Sigmoid colon (tissue), 7 donors: ENCODE results near the gene APLF. TPM values are rescaled to one million over a fixed set of nuclear protein-coding genes. Genes with fewer than 3 reads are reported as not detected.
"Not testable (repeated sequence)": the region's sequence is repeated elsewhere in the genome, so short reads cannot be mapped to it uniquely, and the experiment has no call there.

ENCODE experiments used
- DNase-seq: peaks from one replicate; pipeline ENCODE4 v3.0.0-alpha.2; 2019
- H3K27ac ChIP-seq, 4 donors: fragments of 200-600 bp; sonication (generic); one replicate each; pipeline ENCODE4 v1.5.1; 2016 to 2019; ENCODE audit warnings: mild to moderate bottlenecking in 1 of 4
- H3K27me3 ChIP-seq, 3 donors: fragments of 200-600 bp; sonication (generic); one replicate each; pipeline ENCODE4 v1.5.1; 2019; ENCODE audit warnings: mild to moderate bottlenecking in 1 of 3
- H3K36me3 ChIP-seq, 4 donors: fragments of 200-600 bp; sonication (generic); one replicate each; pipeline ENCODE4 v1.5.1; 2016 to 2019
- H3K4me1 ChIP-seq, 4 donors: fragments of 200-600 bp; sonication (generic); one replicate each; pipeline ENCODE4 v1.5.1; 2017 to 2019
- H3K4me3 ChIP-seq, 4 donors: fragments of 200-600 bp; sonication (generic); one replicate each; pipeline ENCODE4 v1.5.1; 2017 to 2019; ENCODE audit warnings: mild to moderate bottlenecking in 2 of 4, moderate library complexity in 1 of 4
- H3K9me3 ChIP-seq, 4 donors: fragments of 200-600 bp in 3 of 4; sonication (generic) in 3 of 4; one replicate each; pipeline versions ENCODE4 v1.5.1 to v1.6.1; 2013 to 2019
- CTCF ChIP-seq, 4 experiments: fragments of 450-650 bp in 3 of 4; fragments of 200-600 bp in 1 of 4; IDR thresholded peaks; one replicate each; pipeline ENCODE4 v1.5.1; 2016 to 2019; ENCODE audit warnings: antibody characterized with exemption in 4 of 4, mild to moderate bottlenecking in 3 of 4, moderate library complexity in 2 of 4
- EP300 ChIP-seq, 4 donors: sonication (generic); formaldehyde crosslinking; IDR thresholded peaks; one replicate each; pipeline ENCODE4 v1.6.1; 2017; ENCODE audit warnings: antibody characterized with exemption in 4 of 4
- POLR2A ChIP-seq, 2 donors: fragments of 450-650 bp; IDR thresholded peaks; one replicate each; pipeline ENCODE4 v1.6.1; 2016; ENCODE audit warnings: antibody characterized with exemption in 2 of 2, mild to moderate bottlenecking in 2 of 2, moderate library complexity in 2 of 2
- POLR2AphosphoS5 ChIP-seq, 4 donors: sonication (generic); formaldehyde crosslinking; IDR thresholded peaks; one replicate each; pipeline ENCODE4 v1.6.1; 2017; ENCODE audit warnings: antibody characterized with exemption in 4 of 4
- WGBS, 2 donors: extraction: QIAGEN DNeasy Blood & Tissue Kit; methylation state at CpG; one replicate each; pipeline ENCODE4 v1.1.7; 2013; 5-methylcytosine and 5-hydroxymethylcytosine counted together
- intact Hi-C: fragments of 100-400 bp; cut with DNase I; formaldehyde crosslinking; loops from one replicate; pipeline ENCODE4 v1.15.1; 2023
- polyA plus RNA-seq, 3 donors: library from polyadenylated mRNA; stranded (reverse); fragments of 200-250 nt; gene quantifications; one replicate each; pipeline ENCODE4 v1.2.3, GENCODE V29; 2013
- total RNA-seq, 4 donors: library from RNA; depleted of rRNA; stranded (reverse); fragments of >200 nt; gene quantifications; one replicate each; pipeline ENCODE4 v1.1.0, GENCODE V29; 2016
- donor health status: healthy with polysubstance abuse.
- donor health status: Bipolar disorder and iron deficiency.
- donor health status: healthy.

Gene APLF
- total and polyA plus RNA-seq, 7 donors, result 0.23 to 21.7 (median 11.0) TPM

- no peak for DNase-seq
- Histone ChIP-seq H3K4me1 (no peaks in the 10 kb centered on the region), H3K36me3 (no peaks in the 10 kb centered on the region), H3K9me3 (no peaks in the 10 kb centered on the region), H3K4me3 (no peak overlapping the region), H3K27ac (no peak overlapping the region), H3K27me3 (no peaks in the 10 kb centered on the region)
- intact Hi-C loops, result loop anchor here (10.0 kb wide), 1 partner anchor 62 kb away; no protein-coding TSS in a partner anchor
- 79 to 91% methylated on average over 5 of the region's 5 CpGs for WGBS, 2 donors
- TF ChIP-seq POLR2A (IDR thresholded peaks at IDR 0.05), result no peak
Measured at GRCh38 chr2:68516051-68516955, 48.9 kb downstream of the APLF start.

- Histone ChIP-seq H3K27ac (no peak overlapping the region), H3K27me3 (no peaks in the 10 kb centered on the region), H3K4me1 (no peaks in the 10 kb centered on the region), H3K9me3 (no peaks in the 10 kb centered on the region), H3K4me3 (no peak overlapping the region), H3K36me3 (no peaks in the 10 kb centered on the region)
- WGBS, 2 donors, result 82 to 85% methylated on average over 1 of the region's 1 CpG
- no peak for DNase-seq
- TF ChIP-seq POLR2AphosphoS5 (IDR thresholded peaks at IDR 0.05) (no peak), CTCF (IDR thresholded peaks at IDR 0.05) (no peak), POLR2A (IDR thresholded peaks at IDR 0.05) (no peak), EP300 (IDR thresholded peaks at IDR 0.05) (no peak)
- intact Hi-C loops, result loop anchor here (10.0 kb wide), 1 partner anchor 64 kb away; no protein-coding TSS in a partner anchor
Measured at GRCh38 chr2:68519236-68519635, 51.9 kb downstream of the APLF start.

GRCh38 chr2:68521037-68521436, 53.7 kb downstream of the APLF start:
- Histone ChIP-seq H3K4me1 (no peaks in the 10 kb centered on the region), H3K27ac (no peak overlapping the region), H3K36me3 (no peaks in the 10 kb centered on the region), H3K4me3 (no peak overlapping the region), H3K9me3 (no peaks in the 10 kb centered on the region), H3K27me3 (no peaks in the 10 kb centered on the region)
- 73 to 81% methylated on average over 1 of the region's 1 CpG for WGBS, 2 donors
- TF ChIP-seq EP300 (IDR thresholded peaks at IDR 0.05), result no peak
- TF ChIP-seq CTCF (IDR thresholded peaks at IDR 0.05), result no peak
- no peak for TF ChIP-seq POLR2A (IDR thresholded peaks at IDR 0.05)
- no peak for TF ChIP-seq POLR2AphosphoS5 (IDR thresholded peaks at IDR 0.05)
- DNase-seq, result no peak
- intact Hi-C loops, result no loop called here

GRCh38 chr2:68526943-68527342, 59.6 kb downstream of the APLF start:
- DNase-seq, H3K4me1 ChIP-seq, H3K4me3 ChIP-seq, H3K9me3 ChIP-seq, H3K27me3 ChIP-seq, H3K27ac ChIP-seq, intact Hi-C loops: not testable (repeated sequence)
- WGBS, 2 donors, result 94 to 97% methylated on average over 16 of the region's 16 CpGs
- peaks cover 0 to 11% (median 4%) of the 10 kb centered on the region in 4 donors for H3K36me3 ChIP-seq

- 97% methylated on average over 38 of the region's 38 CpGs for WGBS, 2 donors
- H3K36me3 ChIP-seq, result peaks cover 0 to 11% (median 4%) of the 10 kb centered on the region in 4 donors
- intact Hi-C loops, H3K4me1 ChIP-seq, DNase-seq, H3K4me3 ChIP-seq, H3K27me3 ChIP-seq, H3K9me3 ChIP-seq, H3K27ac ChIP-seq: not testable (repeated sequence)
Measured at GRCh38 chr2:68527343-68528081, 60.1 kb downstream of the APLF start.

- intact Hi-C loops, H3K9me3 ChIP-seq, H3K27ac ChIP-seq, H3K4me1 ChIP-seq, H3K27me3 ChIP-seq, DNase-seq, H3K4me3 ChIP-seq: not testable (repeated sequence)
- WGBS, 2 donors, result 97 to 98% methylated on average over 16 of the region's 16 CpGs
- peaks cover 0 to 11% (median 4%) of the 10 kb centered on the region in 4 donors for H3K36me3 ChIP-seq
Measured at GRCh38 chr2:68529156-68529555, 61.8 kb downstream of the APLF start.

- WGBS, 2 donors, result 94 to 98% methylated on average over 17 of the region's 17 CpGs
Measured at GRCh38 chr2:68529651-68530050, 62.3 kb downstream of the APLF start.

More at GRCh38 chr2:68529651-68530050, 62.3 kb downstream of the APLF start:
- intact Hi-C loops, H3K27ac ChIP-seq, H3K4me1 ChIP-seq, H3K9me3 ChIP-seq, H3K4me3 ChIP-seq, H3K27me3 ChIP-seq, DNase-seq: not testable (repeated sequence)
- H3K36me3 ChIP-seq, result peaks cover 0 to 11% (median 4%) of the 10 kb centered on the region in 4 donors
